Measurements from ENCODE around the gene RAB5B. TPM values are rescaled to one million over a fixed set of nuclear protein-coding genes. Genes with fewer than 3 reads are reported as not detected.

The RAB5B gene
- total RNA-seq, 3 donors from 2014 or later (not counting 1 experiment from before 2014, with no cell fraction given): 69.4 to 80.0 (median 78.2) TPM

- Mint-ChIP-seq H3K27me3 (ENCODE audit: low read depth in 2 of 2) (no peaks in the 10 kb centered on the region), H3K27ac (peak overlapping the region; percentile 97 to 98), H3K9me3 (no peaks in the 10 kb centered on the region), H3K4me3 (peak overlapping the region; percentile 99), H3K36me3 (no peaks in the 10 kb centered on the region), H3K4me1 (peaks cover 42 to 50% of the 10 kb centered on the region in 2 donors)
- H3K4me1 ChIP-seq (ENCODE audit: control insufficient read depth, insufficient read depth, low read length): peaks cover 52% of the 10 kb centered on the region
- DNase-seq (peak in 1 of 2 donors; percentile 78), ATAC-seq (peak; percentile 28 to 65 (median 44))
- peak overlapping the region; percentile 79 for H3K4me3 ChIP-seq (ENCODE audit: low read length)
- H3K36me3 ChIP-seq (ENCODE audit: control insufficient read depth, insufficient read depth, low read length): peaks cover 11% of the 10 kb centered on the region
- H3K27ac ChIP-seq (ENCODE audit: low read length): peak overlapping the region; percentile 96
- 2% methylated on average over 3 of the region's 4 CpGs for WGBS (ENCODE audit: insufficient coverage)
- intact Hi-C loops (cut with micrococcal nuclease): loop anchor here (5.0 kb wide), 1 partner anchor 205 kb away; the partner anchor contains the start of gene CD63
- no peaks in the 10 kb centered on the region for H3K9me3 ChIP-seq (ENCODE audit: control insufficient read depth, insufficient read depth, low read length)
- H3K27me3 ChIP-seq (ENCODE audit: control insufficient read depth, insufficient read depth, low read length): no peaks in the 10 kb centered on the region
- TF ChIP-seq CTCF (IDR thresholded peaks at IDR 0.05): no peak
Measured at GRCh38 chr12:55932551-55932910, 41.3 kb upstream of the RAB5B start.

- ATAC-seq (no peak), DNase-seq (no peak)
- H3K4me1 ChIP-seq (ENCODE audit: control insufficient read depth, insufficient read depth, low read length): peaks cover 45% of the 10 kb centered on the region
- H3K27me3 ChIP-seq (ENCODE audit: control insufficient read depth, insufficient read depth, low read length): no peaks in the 10 kb centered on the region
- WGBS (ENCODE audit: insufficient coverage): 81% methylated on average over 3 of the region's 7 CpGs
- H3K4me3 ChIP-seq (ENCODE audit: low read length): no peak overlapping the region
- H3K36me3 Mint-ChIP-seq: no peaks in the 10 kb centered on the region
- H3K4me1 Mint-ChIP-seq: peaks cover 36 to 44% of the 10 kb centered on the region in 2 donors
- intact Hi-C loops (cut with micrococcal nuclease): loop anchor here (5.0 kb wide), 1 partner anchor 206 kb away; the partner anchor contains the start of gene CD63
- H3K9me3 Mint-ChIP-seq: no peaks in the 10 kb centered on the region
- no peaks in the 10 kb centered on the region for H3K27me3 Mint-ChIP-seq (ENCODE audit: low read depth in 2 of 2)
- H3K27ac Mint-ChIP-seq: peak overlapping the region in 1 of 2 donors; percentile 97
- H3K4me3 Mint-ChIP-seq: peak overlapping the region; percentile 99
- TF ChIP-seq CTCF (IDR thresholded peaks at IDR 0.05): no peak
- peak overlapping the region; percentile 96 for H3K27ac ChIP-seq (ENCODE audit: low read length)
- peaks cover 16% of the 10 kb centered on the region for H3K36me3 ChIP-seq (ENCODE audit: control insufficient read depth, insufficient read depth, low read length)
- H3K9me3 ChIP-seq (ENCODE audit: control insufficient read depth, insufficient read depth, low read length): no peaks in the 10 kb centered on the region
Measured at GRCh38 chr12:55933169-55933798, 40.6 kb upstream of the RAB5B start.

- Histone ChIP-seq H3K4me3 (ENCODE audit: low read length) (no peak overlapping the region), H3K4me1 (ENCODE audit: control insufficient read depth, insufficient read depth, low read length) (peaks cover 37% of the 10 kb centered on the region), H3K9me3 (ENCODE audit: control insufficient read depth, insufficient read depth, low read length) (no peaks in the 10 kb centered on the region), H3K27me3 (ENCODE audit: control insufficient read depth, insufficient read depth, low read length) (no peaks in the 10 kb centered on the region), H3K27ac (ENCODE audit: low read length) (no peak overlapping the region), H3K36me3 (ENCODE audit: control insufficient read depth, insufficient read depth, low read length) (peaks cover 23% of the 10 kb centered on the region)
- DNase-seq: no peak
- intact Hi-C loops (cut with micrococcal nuclease): loop anchor here (5.0 kb wide), 1 partner anchor 207 kb away; the partner anchor contains the start of gene CD63
- ATAC-seq: no peak
- Mint-ChIP-seq H3K4me3 (peak overlapping the region; percentile 66), H3K9me3 (no peaks in the 10 kb centered on the region), H3K27me3 (ENCODE audit: low read depth in 2 of 2) (no peaks in the 10 kb centered on the region), H3K36me3 (no peaks in the 10 kb centered on the region), H3K4me1 (peaks cover 33 to 41% of the 10 kb centered on the region in 2 donors), H3K27ac (peak overlapping the region in 1 of 2 donors; percentile 23)
- WGBS (ENCODE audit: insufficient coverage): 100% methylated on average over 1 of the region's 1 CpG
- no peak for TF ChIP-seq CTCF (IDR thresholded peaks at IDR 0.05)
Measured at GRCh38 chr12:55933799-55934742, 39.8 kb upstream of the RAB5B start.

Measured in natural killer cell (primary cell).